Ishikawa (cell line): ENCODE measurements around the gene CARD11.

Source experiments
- CEBPB ChIP-seq: IDR thresholded peaks from 2 replicates; pipeline ENCODE4 v1.6.1; 2012
- CREB1 ChIP-seq: IDR thresholded peaks from 2 replicates; pipeline ENCODE4 v1.6.1; 2012; ENCODE audit warnings: low read depth
- EGR1 ChIP-seq: IDR thresholded peaks from 2 replicates; pipeline ENCODE4 v1.6.1; 2012
- EP300 ChIP-seq: IDR thresholded peaks from 2 replicates; pipeline ENCODE4 v1.6.1; 2012; ENCODE audit warnings: borderline replicate concordance
- FOXM1 ChIP-seq: IDR thresholded peaks from 2 replicates; pipeline ENCODE4 v1.6.1; 2012; ENCODE audit warnings: low read depth, borderline replicate concordance
- MAX ChIP-seq: IDR thresholded peaks from 2 replicates; pipeline ENCODE4 v1.6.1; 2012
- NFIC ChIP-seq: IDR thresholded peaks from 2 replicates; pipeline ENCODE4 v1.6.1; 2012
- RAD21 ChIP-seq: IDR thresholded peaks from 2 replicates; pipeline ENCODE4 v1.6.1; 2012; ENCODE audit warnings: low read depth
- REST ChIP-seq: IDR thresholded peaks from 2 replicates; pipeline ENCODE4 v1.6.1; 2012; ENCODE audit warnings: low read depth, mild to moderate bottlenecking
- TAF1 ChIP-seq: IDR thresholded peaks from 2 replicates; pipeline ENCODE4 v1.6.1; 2012; ENCODE audit warnings: low read depth, mild to moderate bottlenecking
- TCF12 ChIP-seq: IDR thresholded peaks from 2 replicates; pipeline ENCODE4 v1.6.1; 2012; ENCODE audit warnings: low read depth
- TEAD4 ChIP-seq: IDR thresholded peaks from 2 replicates; pipeline ENCODE4 v1.6.1; 2012
- YY1 ChIP-seq: IDR thresholded peaks from 2 replicates; pipeline ENCODE4 v1.6.1; 2012; ENCODE audit warnings: low read depth
- ZBTB7A ChIP-seq: IDR thresholded peaks from 2 replicates; pipeline ENCODE4 v1.6.1; 2012; ENCODE audit warnings: low read depth

GRCh38 chr7:3021825-3022224 lies 21.8 kb downstream of the CARD11 start:
- TF ChIP-seq CREB1, result no peak
- no peak for TF ChIP-seq RAD21
- TF ChIP-seq NFIC, result no peak
- no peak for TF ChIP-seq CEBPB
- no peak for TF ChIP-seq FOXM1
- TF ChIP-seq TAF1, result no peak
- TF ChIP-seq MAX, result no peak
- TF ChIP-seq YY1, result no peak
- no peak for TF ChIP-seq REST
- no peak for TF ChIP-seq EP300
- TF ChIP-seq TCF12, result no peak
- no peak for TF ChIP-seq ZBTB7A
- no peak for TF ChIP-seq EGR1
- no peak for TF ChIP-seq TEAD4
